ENCODE measurements around the gene BCAR1. TPM values are rescaled to one million over a fixed set of nuclear protein-coding genes. Genes with fewer than 3 reads are reported as not detected.
A peak's percentile ranks its signal among the peaks of the same experiment; 100 is the strongest.

The BCAR1 gene
- total and polyA plus RNA-seq, 9 donors, result 2.4 to 90.2 (median 46.6) TPM

DNA sequence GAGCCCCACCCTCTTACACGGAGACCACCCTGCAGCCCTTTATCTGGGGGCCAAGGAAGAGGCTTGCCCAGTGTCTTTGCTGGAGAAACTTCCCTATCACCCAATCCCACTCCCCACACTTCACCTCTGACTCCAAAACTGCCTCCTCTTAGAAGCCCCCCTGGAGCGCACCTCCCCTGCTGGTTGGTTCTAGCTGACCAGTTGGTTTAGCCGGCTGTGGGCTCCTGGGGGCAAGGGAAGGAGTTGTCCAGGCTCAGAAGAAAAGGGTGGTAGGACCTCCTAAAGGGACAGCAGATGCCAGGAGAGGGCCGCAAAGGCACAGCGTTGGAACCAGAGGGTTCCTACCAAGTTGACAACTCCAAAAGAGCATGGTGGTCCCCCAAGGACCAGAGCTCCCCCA, 2.0 kb downstream of the BCAR1 start:
- Histone ChIP-seq H3K27ac (peak overlapping the region in 1 of 2 donors; percentile 11), H3K4me3 (no peak overlapping the region), H3K4me1 (ENCODE audit: insufficient read depth) (peaks cover 43% of the 10 kb centered on the region), H3K9me3 (no peaks in the 10 kb centered on the region), H3K27me3 (no peaks in the 10 kb centered on the region), H3K36me3 (no peaks in the 10 kb centered on the region)
- DNase-seq, result peak in 2 of 5 donors; percentile 19 to 24
- intact Hi-C loops (cut with DNase I), result no loop called here
- 65 to 77% (median 66%) methylated on average over 5 of the region's 5 CpGs for WGBS, 3 donors
- no peak for TF ChIP-seq EP300 (IDR thresholded peaks at IDR 0.05)
- TF ChIP-seq POLR2A (IDR thresholded peaks at IDR 0.05), result no peak
- TF ChIP-seq, protein P1, sequence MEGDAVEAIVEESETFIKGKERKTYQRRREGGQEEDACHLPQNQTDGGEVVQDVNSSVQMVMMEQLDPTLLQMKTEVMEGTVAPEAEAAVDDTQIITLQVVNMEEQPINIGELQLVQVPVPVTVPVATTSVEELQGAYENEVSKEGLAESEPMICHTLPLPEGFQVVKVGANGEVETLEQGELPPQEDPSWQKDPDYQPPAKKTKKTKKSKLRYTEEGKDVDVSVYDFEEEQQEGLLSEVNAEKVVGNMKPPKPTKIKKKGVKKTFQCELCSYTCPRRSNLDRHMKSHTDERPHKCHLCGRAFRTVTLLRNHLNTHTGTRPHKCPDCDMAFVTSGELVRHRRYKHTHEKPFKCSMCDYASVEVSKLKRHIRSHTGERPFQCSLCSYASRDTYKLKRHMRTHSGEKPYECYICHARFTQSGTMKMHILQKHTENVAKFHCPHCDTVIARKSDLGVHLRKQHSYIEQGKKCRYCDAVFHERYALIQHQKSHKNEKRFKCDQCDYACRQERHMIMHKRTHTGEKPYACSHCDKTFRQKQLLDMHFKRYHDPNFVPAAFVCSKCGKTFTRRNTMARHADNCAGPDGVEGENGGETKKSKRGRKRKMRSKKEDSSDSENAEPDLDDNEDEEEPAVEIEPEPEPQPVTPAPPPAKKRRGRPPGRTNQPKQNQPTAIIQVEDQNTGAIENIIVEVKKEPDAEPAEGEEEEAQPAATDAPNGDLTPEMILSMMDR (IDR thresholded peaks at IDR 0.05), result no peak

DNA sequence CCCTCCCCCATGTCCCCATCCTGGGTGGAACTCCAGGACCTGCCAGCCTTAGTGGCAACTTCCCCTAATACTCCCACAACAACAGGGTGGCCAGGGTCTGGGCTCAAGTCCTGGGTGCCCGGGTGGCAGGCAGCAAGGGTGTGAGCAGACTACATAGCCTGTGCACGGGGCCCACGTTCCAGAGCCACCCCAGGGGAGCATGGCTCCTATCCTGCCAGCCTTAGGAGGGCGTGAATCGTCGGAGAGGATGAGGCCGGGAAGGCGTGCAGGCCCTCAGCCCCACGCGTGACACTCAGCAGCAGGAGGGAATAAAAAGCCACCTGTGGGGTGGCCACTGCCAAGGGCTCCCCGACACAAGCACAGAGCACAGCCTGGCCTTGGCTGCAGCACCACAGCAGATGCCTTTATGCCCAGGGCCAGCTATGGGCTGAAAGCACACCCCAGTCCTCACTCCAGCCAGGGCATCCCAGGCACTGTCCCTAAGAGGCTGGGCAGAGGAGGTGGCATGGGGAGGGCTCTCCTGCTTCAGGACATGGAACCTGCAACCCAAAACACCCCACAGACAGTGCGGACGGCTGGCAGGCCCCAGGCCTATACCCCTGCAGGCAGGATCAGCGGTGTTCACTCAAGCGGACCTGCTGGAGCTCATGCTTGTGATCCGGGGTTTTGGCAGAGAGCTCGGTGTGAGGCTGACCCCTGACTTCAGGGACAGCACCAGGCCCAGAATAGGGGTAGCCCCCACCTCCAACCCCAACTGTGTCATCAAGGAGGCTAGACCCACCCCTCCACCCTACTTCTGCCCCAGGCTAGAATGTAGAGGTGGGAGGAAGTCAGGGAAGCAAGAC, 2.7 kb downstream of the BCAR1 start:
- H3K27ac ChIP-seq, result peak overlapping the region in 1 of 2 donors; percentile 11
- intact Hi-C loops (cut with DNase I), result no loop called here

DNA sequence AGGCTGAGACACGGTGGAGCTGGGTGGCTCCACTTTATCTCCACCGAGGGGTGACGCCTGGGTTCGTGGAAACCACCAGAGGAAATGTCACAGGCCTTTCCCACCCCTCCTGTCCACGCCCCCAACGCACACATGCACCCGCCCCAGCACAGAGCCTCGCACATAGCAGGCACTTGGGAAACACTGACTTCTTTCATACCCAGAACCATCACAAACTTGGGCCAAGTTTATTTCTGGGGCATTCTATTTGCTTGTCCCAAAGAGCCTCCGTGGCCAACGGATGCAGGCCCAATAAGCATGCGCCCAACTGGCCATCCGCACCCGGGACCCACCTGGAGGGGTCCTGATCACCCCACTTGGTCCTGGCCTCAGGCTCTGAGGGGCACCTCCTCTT, 3.3 kb downstream of the BCAR1 start:
- Histone ChIP-seq H3K27me3 (no peaks in the 10 kb centered on the region), H3K27ac (no peak overlapping the region), H3K4me1 (ENCODE audit: insufficient read depth) (peaks cover 45% of the 10 kb centered on the region), H3K4me3 (no peak overlapping the region), H3K9me3 (no peaks in the 10 kb centered on the region), H3K36me3 (no peaks in the 10 kb centered on the region)
- intact Hi-C loops (cut with DNase I), result no loop called here
- 68 to 78% (median 76%) methylated on average over 13 of the region's 13 CpGs for WGBS, 3 donors
- TF ChIP-seq POLR2A (IDR thresholded peaks at IDR 0.05), result no peak
- TF ChIP-seq, protein P1 (IDR thresholded peaks at IDR 0.05), result no peak
- no peak for TF ChIP-seq EP300 (IDR thresholded peaks at IDR 0.05)
- peak in 1 of 5 donors; percentile 34 for DNase-seq

More for the DNA sequence above, 2.7 kb downstream of the BCAR1 start:
- 68 to 77% (median 73%) methylated on average over 17 of the region's 17 CpGs for whole genome bisulfite sequencing, 3 donors
- Histone ChIP-seq H3K4me1 (ENCODE audit: insufficient read depth) (peaks cover 48% of the 10 kb centered on the region), H3K27me3 (no peaks in the 10 kb centered on the region), H3K4me3 (no peak overlapping the region), H3K36me3 (no peaks in the 10 kb centered on the region), H3K9me3 (no peaks in the 10 kb centered on the region)
- peak in 3 of 5 donors; percentile 35 to 45 (median 35) for DNase-seq
- TF ChIP-seq POLR2A (IDR thresholded peaks at IDR 0.05) (no peak), EP300 (IDR thresholded peaks at IDR 0.05) (no peak)
- TF ChIP-seq, protein P1 (IDR thresholded peaks at IDR 0.05), result no peak

DNA sequence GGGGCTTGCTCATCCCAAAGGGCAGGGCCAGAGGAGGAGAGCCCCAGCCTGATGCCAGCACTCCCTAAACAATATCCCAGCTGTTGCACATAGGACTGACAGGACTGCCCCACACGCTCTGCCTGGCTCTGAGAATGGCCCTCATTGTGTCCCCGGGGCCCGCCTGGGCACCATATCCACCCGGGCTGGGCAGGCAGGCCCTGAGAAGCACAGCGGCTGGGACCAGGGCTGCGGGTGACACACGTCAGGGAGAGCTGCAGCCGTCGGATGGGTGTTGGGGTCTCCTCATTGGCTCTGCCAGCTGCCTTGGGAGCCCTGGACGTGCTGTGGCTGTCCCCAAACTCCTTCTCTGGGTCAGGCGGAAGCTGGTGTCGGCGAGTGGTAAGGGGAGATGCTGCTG, 4.2 kb downstream of the BCAR1 start:
- Histone ChIP-seq H3K36me3 (no peaks in the 10 kb centered on the region), H3K9me3 (no peaks in the 10 kb centered on the region), H3K4me3 (no peak overlapping the region), H3K27me3 (no peaks in the 10 kb centered on the region), H3K4me1 (ENCODE audit: insufficient read depth) (peaks cover 38% of the 10 kb centered on the region), H3K27ac (peak overlapping the region; percentile 35 to 89)
- peak in 2 of 5 donors; percentile 27 to 33 for DNase-seq
- TF ChIP-seq, protein P1 (IDR thresholded peaks at IDR 0.05), result no peak
- TF ChIP-seq POLR2A (IDR thresholded peaks at IDR 0.05) (no peak), EP300 (IDR thresholded peaks at IDR 0.05) (no peak)
- intact Hi-C loops (cut with DNase I), result no loop called here
- 75 to 80% (median 78%) methylated on average over 13 of the region's 13 CpGs for WGBS, 3 donors
